HG03469 (cell line): Measurements from ENCODE around the gene TM9SF4.
"Not testable (repeated sequence)": the region's sequence is repeated elsewhere in the genome, so short reads cannot be mapped to it uniquely, and the experiment has no call there.

ENCODE experiments used
- ATAC-seq: cut with Tn5 transposase; IDR thresholded peaks from one replicate; pipeline ENCODE4 v1.9.1; 2021; ENCODE audit warnings: mild to moderate bottlenecking, moderate library complexity, moderate number of reproducible peaks; ENCODE audit not compliant: unreplicated experiment

TM9SF4 gene

DNA sequence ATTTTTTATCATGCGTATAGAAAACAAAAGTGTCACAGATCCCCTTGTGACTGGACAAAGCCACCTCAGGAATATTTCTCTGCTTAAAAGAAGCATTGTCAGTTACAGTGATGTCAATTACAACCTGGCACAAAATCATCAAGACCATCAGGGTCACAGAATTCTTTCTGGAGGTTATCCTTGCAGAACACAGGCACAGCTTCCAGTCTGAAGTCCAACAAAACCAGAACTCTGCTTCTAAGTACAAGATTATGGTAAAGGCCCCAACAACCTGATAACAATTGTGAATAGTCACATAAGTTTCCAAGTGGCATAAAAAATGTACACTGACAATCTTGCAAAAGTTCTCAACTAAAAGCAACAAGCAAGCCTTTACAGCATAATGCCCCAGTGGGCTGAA is 77.0 kb downstream of the TM9SF4 start:
- no peak for ATAC-seq

DNA sequence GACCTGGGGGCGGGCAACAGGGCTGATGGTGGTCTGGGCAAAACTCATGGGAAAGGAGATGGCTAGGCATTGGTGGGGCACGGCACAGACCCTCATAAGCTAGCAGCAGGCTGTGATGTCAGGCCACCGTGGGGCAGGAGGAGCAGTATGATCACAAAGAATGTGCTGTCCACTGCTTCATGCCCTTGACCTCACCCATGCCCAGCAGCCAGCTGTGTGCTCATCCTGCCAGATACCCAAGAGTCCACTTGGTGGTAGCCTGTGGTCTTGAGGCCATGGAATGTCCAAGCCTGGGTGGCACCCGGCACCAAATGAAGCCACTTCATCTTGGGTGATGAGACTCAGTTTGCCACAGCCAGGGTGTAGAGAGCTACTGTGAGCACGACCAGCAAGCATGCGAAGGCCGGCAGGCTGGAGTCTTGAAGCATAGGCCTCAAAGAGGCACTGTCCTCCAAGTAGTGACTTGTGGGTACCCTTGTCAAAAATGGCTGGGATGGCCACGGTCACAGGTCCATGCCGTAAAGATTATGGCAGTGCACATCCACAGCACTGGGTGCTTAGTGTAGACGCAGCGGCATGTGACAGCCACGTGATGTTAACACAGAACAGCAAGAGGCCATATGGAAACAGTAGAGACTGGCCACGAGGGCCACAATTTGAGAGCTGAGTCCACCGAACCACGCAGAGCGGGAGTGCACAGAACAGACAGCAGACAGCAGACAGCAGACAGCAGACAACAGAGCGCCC is 79.0 kb downstream of the TM9SF4 start:
- no peak for ATAC-seq

DNA sequence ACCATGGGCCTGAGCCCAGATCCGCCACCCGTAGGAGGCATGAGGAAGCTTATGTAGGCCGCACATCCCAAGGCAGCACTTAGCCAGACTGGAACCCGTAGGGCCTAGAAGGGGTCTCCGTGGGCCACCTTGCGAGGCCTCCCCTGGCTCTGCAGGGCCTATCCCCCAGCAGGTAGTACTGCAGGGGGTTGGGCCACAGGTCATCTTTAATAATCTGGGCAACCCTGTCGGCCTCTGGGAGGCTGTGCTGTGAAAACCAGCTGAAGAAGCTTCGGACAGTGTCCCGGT is 79.6 kb downstream of the TM9SF4 start:
- ATAC-seq = no peak

DNA sequence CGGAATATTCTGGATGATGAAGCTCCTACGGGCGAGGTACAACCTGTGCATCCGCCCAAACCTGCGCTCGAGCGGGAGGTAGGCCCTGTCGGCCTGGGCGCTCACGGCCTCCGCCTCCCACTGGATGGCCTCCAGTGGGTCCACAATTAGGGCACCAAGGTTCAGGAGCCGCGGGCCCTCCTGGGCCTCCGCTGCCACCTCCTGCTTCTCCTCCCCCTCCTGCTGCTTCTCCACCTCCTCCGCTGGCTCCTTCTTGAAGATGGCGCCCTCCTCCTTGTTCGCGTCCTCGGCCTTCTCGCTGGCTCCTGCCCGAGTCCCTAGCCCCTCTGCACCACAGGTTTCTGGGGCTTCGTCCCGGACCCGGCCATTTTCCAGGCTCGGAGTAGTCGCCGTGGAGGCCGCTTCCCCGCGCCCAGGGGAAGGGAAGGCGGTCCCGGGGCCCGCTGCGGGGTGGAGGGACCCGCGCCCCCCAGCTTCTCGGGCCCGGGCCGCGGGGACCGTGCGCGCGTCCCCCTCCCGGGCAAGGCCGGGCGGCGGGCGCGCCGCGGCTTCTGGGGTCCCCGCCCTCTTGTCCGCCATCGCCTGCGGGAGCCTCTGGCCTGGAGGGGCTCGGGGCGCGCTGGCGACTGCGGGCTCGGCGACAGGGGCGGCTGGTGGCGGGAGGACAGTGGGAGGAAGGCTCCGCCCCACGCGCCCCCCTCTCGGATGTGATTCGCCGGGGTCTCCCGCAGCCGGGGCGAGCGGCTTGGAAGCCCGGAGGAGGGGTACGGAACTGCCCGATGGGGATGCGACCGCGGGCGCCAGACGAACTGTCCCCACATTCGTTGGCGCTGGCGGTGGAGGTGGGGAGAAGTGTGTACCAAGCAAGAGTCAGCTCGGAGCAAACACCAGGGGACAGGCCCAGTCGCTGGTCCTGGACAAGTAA is 80.4 kb downstream of the TM9SF4 start:
- ATAC-seq = no peak

DNA sequence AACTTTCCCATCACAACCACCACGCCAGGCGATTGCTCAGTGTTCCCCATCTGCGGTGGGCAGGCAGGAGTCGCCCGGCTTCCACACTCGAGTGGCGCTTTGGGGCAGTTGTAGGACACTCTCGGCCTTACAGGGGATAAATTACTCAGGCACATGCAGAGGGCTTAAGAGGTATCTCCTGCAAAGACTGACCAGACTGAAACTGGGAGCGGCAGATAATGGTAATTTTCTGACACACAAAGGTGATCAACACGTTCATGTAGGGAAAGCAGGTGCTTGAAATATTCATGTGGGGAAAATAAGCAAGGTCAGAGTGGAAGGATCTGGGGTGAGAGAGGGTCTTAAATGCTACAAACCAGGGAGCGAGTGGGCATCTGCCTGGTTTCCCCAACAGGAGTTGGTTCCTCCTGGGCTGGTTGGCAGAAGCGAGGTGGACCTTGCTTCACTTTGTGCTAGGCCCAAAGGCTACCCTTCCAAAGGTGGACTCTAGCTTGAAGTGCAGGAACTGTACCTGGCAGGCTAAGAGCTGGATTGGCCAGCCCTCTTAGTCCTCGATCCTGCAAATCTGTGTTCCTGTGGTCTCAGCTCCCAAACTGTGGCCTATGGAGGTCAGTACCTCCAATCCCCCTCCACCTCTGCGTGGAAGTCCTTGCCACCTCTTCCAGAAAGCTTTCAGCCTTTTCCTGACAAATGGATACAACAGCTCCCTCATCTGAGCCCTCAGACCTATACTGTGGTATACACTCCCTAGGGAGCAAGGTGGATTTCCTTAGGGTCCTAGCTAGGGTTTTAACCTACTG is 81.3 kb downstream of the TM9SF4 start:
- no peak for ATAC-seq

DNA sequence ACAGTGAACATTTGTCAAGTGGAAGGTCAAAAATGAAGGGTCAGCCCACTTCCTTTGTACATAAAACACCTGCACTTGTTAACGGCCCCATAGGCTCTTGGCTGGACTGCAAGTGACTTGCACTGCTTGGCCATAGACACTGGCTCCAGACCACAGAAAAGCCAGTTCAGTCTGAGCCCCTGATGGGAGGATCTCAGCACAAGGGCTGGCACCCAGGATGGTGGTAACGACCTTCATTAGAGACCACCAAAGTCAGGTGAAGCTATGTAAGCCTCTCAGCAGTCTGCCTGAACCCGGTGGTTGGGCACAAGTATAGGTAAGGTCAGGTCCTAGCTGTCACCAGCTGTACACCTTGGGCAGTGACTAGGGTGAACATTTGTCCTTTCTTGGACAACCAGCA is 81.9 kb downstream of the TM9SF4 start:
- ATAC-seq = no peak

DNA sequence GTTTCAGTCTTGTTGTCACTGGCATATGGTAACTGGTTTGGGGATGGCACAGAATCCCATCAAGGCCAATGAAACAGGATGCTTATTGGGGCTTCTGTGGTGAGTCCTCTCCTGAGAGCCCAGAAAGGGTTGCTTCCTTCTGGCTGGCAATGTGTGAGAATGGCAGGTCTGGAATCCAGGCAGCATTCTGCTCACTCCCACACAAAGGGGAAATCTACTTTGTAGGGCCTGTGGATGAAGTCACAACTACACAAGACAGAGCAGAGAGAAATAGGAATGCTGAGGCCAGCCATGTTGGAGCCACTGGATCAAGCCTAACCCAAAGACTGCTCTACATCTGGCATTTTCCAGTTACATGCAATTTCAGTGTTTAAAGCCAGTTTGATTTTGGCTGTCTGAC is 82.4 kb downstream of the TM9SF4 start:
- ATAC-seq = no peak

DNA sequence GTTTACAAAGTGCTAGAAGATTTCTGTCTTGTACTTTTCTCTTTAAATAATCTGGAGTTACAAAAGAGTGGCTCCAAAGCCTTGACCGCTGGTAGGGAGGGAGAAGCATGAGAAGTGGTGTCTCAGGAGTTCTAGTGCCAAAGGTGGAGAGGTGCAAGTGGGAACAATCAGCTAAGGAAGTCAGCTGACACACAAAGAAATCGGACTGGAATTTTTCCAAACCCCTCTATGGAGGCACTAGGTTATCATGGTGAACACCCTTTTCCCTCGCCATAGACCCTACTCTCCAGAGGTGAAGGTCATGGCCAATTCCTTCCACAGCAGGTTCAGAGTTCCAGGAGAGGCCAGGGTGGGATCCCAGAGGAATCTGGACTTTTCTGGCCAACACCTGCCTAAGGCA is 83.2 kb downstream of the TM9SF4 start:
- no peak for ATAC-seq

DNA sequence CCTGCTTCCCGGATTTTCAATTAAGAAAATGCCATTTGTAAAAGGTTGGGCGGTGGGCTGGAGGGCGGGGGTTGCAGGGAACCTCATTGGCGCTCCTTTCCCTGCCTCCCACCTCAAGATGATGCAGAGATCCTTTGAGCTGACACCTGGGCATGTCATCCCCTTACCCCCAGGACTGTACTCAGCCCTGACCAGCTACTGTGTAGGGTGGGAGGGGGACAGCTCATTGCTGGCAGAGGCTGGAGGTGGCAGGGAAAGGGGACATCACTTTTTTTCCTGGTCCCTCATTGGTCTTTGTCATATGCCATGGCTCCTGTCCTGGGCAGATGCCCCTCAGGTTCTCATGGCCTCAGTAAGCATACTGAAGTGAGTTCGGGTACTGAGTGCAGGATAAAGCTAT is 83.8 kb downstream of the TM9SF4 start:
- not testable (repeated sequence) for ATAC-seq

DNA sequence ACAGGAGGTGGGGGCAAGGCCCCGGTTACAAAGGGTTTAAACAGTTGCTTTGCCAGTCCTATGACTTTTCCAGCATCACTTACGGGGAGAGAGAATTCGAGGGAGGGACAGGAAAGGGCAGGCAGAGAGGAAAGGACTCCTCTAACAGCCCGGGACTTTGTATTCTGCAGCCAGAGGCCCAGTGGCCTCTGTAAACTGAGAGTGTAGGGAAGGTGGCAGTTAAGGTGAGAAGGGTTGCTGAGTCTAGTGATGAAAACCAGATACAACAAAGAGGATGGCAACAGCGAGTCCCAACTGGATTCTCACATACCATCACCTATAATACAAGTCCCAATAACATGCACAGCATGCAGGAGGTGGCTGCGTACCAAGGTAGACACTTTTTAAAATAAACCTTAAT is 84.5 kb downstream of the TM9SF4 start:
- no peak for ATAC-seq

DNA sequence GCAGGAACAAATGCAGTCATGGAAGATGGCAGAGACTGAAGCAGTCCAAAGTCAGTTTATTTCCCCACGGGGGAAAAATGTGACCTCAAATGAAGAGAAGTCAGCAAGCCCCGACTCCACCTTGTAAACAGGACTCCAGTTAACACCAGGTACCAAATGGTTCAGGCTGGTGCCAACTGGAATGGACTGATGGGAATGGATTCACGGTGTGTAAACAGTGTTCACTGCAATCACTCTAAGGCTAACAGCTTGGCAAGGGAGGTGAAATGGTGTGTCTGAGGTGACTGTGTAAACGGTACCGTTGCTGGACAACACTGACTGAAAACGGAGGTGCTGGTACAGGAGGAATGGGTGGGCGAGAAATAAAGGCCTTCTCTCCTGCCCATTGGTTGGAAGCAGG is 86.1 kb downstream of the TM9SF4 start:
- no peak for ATAC-seq

DNA sequence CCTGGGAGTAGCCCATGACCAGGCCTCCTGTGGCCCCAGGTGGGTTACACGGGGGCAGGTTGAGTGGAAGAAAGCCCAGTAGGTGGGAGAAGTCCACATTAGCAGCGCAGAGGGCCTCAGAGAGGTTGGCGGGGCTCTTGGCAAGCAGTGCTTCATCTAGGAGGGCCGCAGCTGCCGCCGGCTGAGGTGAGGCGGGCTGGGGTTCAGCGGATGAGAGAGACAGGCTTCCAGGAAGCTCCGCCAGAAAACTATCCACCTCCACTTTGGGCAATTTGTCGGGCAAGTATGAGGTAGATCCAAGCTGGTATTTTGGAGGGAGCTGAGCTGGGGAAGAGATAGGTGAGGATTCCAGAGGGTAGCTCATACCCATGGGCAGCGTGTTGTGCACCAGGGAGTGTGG is 87.1 kb downstream of the TM9SF4 start:
- ATAC-seq = not testable (repeated sequence)

DNA sequence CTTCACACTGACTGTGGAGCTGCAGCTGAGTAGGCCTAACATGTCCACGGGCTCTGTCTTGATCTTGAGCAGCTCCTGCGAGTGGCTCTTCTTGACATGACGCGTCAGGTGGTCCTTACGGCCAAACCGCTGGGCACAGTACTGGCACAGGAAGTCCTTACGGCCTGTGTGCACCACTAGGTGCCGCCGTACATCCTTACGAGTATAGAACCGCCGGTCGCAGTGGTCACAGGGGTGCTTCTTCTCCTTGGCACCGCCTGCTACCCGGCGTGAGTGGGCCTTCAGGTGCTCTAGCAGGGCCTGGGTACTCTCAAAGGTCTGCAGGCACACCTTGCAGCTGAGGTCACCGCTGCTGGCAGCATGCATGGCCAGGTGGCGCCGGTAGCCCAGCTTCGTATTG is 87.6 kb downstream of the TM9SF4 start:
- not testable (repeated sequence) for ATAC-seq

DNA sequence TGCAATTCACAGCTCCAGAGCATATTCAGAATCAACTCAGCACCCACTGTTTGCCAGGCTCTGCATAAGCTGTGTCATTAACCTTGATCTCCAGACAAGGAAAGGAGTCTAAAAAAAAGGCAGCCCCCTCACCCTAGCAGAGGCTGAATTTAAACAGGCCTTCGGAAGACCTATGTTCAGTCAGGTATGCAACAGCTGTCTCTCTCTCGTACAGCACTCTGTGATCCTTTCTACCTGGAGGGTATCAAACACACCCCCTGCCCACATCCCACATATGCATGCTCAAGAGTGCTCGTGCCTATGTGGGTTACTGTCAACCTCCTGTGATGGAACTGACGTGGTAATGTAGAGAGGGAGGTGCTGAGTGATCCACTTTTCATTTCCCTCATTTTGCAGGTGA is 89.5 kb downstream of the TM9SF4 start:
- ATAC-seq = no peak

DNA sequence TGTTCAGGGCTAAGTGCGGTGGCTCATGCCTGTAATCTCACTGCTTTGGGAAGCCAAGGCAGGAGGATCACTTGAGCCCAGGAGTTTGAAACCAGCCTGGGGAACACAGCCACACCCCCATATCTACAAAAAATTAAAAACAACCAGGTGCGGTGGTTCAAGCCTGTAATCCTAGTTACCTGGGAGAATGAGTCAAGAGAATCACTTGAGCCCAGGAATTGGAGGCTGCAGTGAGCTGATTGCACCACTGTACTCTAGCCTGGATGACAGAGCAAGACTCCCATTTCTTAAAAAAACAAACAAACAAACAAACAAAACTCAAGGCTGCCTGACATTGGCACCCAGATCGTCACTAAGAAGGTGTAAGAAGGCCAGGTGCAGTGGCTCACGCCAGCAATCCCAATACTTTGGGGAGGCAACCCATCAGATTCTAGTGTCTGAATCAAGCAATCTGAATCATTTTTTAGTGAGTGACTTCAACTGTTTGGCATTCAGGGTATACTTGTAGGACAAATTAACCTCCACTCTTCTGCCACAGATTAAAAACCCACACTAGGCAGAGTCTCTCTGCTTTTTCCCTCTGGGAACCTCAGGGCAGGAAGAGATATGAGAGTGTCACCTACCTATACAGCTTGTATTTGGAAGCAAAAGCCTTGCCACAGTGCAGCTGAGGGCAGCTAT is 91.9 kb downstream of the TM9SF4 start:
- ATAC-seq = no peak

DNA sequence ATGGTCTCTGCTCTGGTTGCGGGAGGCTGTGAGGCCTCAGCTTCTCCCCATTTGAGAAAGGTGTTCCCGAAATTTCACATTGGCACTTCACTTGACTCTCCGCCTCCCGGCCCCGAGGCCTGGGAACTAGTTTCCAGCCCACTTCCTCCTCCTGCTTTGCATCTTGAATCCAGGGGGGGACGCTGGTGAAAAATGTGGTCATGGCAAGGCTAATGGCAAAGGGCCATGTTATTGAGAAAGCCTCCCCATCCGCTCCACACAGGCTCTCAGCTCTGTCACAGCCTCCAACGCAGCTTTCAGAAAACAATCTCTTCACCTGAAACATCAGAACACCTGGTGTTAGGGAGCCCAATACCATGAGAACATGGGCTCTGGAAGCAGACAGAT is 92.5 kb downstream of the TM9SF4 start:
- ATAC-seq = no peak

DNA sequence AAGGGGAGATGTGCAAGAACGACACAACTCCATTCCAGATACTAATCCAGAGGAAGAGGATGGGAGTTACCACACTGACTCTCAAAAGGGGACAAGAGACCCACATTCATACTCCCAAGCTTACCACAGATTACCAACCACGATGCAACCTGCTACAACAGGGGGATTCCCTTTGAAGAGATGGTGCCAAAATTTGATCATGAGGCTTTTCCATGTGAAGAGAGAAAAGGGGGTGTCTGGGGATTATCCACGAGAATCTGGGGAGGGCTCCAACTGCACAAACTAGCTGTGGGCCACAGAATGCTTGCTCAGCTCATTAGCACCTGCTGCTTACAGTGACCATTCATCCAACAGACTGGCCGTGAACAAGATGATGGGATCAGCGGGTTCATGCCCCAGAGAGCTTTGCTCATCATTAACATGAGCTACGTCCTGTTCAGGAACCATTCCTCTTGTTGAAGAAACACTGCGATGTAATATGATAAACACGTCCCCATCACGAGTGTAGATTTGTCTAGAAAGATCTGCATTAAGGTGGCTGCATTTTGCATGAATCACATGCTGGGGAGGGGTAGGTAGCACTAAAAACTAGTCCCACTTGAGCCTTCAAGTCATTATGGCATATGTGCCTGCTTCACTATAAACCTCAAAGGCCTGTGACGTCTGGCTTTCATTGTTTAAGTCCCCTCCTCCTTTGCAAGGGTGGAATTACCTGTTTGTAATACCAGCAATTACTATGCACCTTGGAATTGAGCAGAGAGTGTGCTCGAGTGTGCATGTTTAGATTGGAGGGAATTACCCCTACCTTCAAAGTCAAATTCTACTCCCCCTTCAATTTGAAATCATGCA is 94.1 kb downstream of the TM9SF4 start:
- no peak for ATAC-seq

DNA sequence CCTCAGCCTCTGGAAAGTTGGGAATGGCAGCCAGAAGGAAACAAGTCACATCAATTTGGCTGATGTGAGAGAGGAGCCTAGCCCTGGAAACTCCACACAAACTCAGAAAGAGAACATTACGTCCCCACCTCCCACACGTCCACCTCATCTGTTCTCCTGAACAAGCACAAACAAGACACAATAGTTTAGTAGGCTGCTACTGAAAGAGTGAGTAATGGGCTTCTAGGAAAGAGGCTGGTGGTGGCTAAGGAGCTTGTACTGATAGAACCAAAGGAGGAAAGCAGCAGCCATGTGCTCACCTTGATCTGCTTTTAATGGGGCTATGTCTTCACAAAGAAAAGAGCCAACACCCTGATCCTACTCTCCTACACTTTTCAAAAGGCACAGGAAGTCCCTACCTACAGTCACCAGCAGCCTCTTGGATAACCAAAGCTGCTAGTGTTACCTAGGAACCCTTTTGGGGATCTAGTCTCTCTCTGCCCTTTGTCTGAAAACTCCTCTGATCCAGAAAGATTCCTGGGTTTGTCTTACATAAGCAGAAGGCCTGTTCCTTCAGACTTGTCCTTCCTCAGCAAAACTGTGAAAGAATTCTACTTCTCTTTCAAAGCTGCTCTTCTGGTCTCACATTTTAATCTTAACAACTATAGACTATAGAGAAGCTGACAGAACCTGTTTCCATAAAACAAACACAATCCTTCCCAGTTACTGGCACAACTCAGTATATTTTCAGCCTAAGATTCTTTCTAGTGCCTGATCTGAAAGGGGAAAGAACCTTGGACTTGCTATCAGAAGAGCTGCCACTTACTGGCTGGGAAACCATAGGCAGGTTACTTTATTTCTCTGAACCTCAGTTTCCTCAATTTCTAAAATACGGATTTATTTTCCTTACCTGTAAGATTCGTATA is 94.9 kb downstream of the TM9SF4 start:
- no peak for ATAC-seq
